Measurements from ENCODE around the gene DUSP12. TPM values are rescaled to one million over a fixed set of nuclear protein-coding genes. Genes with fewer than 3 reads are reported as not detected.

DUSP12 gene
- total RNA-seq, 1 donor from 2014 or later: 26.2 TPM

DNA sequence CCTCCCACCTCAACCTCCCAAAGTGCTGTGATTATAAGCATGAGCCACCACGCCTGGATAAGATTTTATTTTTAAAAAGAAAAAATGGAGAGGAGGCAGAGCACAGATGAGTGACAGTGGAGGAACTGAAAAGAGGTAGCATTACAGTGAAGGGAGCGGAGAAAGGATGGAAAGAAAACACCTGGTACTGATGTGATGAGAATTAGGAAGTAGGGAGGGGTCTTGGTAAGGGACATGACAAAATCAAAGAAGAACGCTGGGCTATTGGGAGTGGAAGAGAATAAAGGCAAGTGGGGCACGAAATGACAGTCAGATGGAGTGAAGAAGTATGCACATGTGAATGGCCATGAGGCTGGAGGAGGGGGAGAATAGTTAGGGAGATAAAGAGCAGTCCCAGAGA lies 40.2 kb upstream of the DUSP12 start:
- DNase-seq (ENCODE audit: low read depth): no peak
- H3K4me3 ChIP-seq (ENCODE audit: low read depth, low read length): no peak overlapping the region
- TF ChIP-seq, protein P1, sequence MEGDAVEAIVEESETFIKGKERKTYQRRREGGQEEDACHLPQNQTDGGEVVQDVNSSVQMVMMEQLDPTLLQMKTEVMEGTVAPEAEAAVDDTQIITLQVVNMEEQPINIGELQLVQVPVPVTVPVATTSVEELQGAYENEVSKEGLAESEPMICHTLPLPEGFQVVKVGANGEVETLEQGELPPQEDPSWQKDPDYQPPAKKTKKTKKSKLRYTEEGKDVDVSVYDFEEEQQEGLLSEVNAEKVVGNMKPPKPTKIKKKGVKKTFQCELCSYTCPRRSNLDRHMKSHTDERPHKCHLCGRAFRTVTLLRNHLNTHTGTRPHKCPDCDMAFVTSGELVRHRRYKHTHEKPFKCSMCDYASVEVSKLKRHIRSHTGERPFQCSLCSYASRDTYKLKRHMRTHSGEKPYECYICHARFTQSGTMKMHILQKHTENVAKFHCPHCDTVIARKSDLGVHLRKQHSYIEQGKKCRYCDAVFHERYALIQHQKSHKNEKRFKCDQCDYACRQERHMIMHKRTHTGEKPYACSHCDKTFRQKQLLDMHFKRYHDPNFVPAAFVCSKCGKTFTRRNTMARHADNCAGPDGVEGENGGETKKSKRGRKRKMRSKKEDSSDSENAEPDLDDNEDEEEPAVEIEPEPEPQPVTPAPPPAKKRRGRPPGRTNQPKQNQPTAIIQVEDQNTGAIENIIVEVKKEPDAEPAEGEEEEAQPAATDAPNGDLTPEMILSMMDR (conservative IDR thresholded peaks at IDR 0.05; ENCODE audit: low read depth, low read length): no peak

DNA sequence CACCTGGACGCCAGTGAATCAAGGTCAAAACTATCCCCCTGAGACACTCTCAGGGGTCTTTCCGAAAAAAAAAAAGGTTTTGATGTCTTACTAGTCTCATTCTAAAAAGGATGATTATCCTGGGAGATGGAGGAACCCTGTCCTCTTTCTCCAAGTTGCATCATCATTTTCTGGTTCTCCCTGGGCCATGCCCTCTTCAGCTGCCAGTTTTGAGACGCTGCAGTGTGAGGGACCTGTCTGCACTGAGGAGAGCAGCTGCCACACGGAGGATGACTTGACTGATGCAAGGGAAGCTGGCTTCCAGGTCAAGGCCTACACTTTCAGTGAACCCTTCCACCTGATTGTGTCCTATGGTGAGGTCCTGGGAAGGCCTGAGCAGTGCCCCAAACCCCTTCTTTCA lies 39.0 kb upstream of the DUSP12 start:
- no peak for DNase-seq (ENCODE audit: low read depth)
- TF ChIP-seq, protein P1 (conservative IDR thresholded peaks at IDR 0.05; ENCODE audit: low read depth, low read length): no peak
- no peak overlapping the region for H3K4me3 ChIP-seq (ENCODE audit: low read depth, low read length)

DNA sequence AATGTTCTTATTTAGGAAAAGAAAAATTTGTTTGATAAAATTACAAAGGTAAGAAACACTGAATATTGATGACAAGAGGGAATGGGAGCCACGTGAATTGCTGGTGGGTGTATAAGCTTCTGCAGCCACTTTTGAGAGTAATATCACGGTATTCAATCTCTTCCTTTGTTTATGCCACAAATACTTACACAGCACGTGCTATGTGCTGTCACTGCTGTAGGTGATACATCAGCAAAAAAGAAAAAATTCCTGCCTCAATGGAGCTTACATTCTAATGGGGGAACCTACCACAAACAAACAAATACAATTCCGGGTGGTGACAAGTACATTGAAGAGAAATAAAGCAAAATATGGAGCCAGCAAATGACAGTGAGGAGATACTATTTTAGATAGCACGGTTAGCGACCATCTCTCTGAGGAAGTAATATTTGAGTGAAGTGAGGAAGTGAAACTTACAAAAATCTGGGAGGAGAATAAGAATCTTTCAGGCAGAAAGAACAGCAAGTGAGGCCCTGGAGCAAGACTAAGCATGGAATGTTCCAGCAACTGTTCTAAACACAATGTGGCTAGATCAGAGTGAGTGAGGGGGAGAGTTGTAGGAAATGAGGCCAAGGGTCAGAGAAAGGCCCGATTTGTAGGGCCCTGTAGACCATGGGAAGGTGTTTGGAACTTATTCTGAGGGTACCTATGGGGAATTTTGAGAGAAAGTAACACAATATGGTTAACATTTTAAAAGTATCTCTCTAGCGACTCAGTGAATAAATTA lies 30.8 kb upstream of the DUSP12 start:
- no peak for DNase-seq (ENCODE audit: low read depth)
- no peak overlapping the region for H3K4me3 ChIP-seq (ENCODE audit: low read depth, low read length)
- TF ChIP-seq, protein P1 (conservative IDR thresholded peaks at IDR 0.05; ENCODE audit: low read depth, low read length): no peak

DNA sequence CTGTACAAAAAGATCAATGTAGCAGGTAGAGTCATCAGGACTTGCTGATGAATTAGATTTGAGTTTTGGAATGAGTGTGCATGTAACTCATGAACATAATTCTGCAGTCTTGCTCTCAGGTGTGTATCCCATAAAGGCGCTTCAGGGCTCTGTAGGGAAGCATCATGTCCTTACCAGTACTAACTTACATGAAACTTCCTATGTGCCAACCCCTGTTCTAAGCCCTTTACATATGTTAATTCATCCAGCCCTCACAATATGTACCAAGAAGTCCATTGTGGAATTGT lies 30.3 kb upstream of the DUSP12 start:
- TF ChIP-seq, protein P1 (conservative IDR thresholded peaks at IDR 0.05; ENCODE audit: low read depth, low read length): no peak
- DNase-seq (ENCODE audit: low read depth): no peak

DNA sequence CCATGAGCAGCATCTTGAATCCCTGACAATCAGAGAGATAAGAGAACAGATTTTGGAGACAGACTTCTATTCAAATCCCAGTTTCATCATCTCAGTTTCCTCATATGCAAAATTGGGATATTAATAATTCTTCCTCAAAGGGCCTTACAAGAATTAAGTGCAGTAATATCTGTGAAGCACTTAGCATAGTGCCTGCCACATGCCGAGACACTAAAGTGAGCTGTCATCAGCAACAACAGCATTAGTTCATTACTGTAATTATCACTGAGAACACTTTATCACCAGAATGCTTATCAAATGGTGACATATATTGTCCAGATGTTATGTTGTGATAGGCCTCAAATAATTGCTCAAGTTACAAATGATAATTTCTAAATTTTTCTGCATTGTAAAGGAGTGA lies 29.2 kb upstream of the DUSP12 start:
- H3K4me3 ChIP-seq (ENCODE audit: low read depth, low read length): no peak overlapping the region
- no peak for DNase-seq (ENCODE audit: low read depth)
- TF ChIP-seq, protein P1 (conservative IDR thresholded peaks at IDR 0.05; ENCODE audit: low read depth, low read length): no peak

More for the DNA sequence above, 30.3 kb upstream of the DUSP12 start:
- H3K4me3 ChIP-seq (ENCODE audit: low read depth, low read length): no peak overlapping the region

DNA sequence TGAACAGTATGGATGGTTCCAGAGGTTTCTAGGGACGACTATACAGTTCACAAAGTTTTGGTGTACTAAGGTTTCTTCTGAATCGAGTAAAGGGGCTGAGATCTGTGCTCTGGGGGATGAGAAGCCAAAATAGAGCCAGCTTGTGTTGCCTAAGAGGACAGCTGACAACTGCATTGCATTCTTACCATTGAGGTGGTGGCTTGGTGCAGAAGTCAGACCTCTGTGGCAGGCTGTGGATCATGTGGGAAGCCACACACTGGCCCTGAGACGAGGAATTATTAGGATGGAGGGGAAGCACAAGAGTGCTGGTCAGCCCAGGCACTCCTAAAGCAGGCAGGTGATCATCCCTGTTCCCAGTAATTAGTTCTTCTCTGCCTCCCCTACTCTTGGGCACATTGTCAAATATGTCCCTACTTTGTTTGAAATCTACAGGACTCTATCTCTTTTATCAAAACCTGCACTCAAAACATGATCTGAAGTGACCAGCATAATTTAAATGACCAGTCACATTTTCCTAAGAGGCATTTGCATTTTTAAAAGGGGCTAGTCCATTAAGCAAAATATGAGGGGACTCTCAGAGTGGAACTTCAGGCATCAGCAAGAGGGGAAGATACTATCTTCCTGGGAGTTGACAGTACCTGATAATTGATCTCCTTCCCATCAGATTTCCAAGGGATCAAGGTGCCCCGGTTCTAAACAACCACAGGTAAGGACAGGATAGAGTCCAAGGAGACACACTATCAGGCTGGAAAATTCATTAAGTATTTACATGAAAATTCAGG lies 28.4 kb upstream of the DUSP12 start, which contains the start of gene FCRLB:
FCRLB (plus strand) TSS at position 589 of the 782 bp plus-strand sequence. CDS start 1,129 bp downstream, outside the sequence.
- no peak for DNase-seq (ENCODE audit: low read depth)
- no peak within 1 kb of the TSS for H3K4me3 ChIP-seq (ENCODE audit: low read depth, low read length)
- TF ChIP-seq, protein P1 (conservative IDR thresholded peaks at IDR 0.05; ENCODE audit: low read depth, low read length): no peak
